Activated CD4-positive, alpha-beta memory T cell treated with anti-CD3 and anti-CD28 coated beads for 36 hours (primary cell): ENCODE measurements around the gene ANAPC2. TPM values are rescaled to one million over a fixed set of nuclear protein-coding genes. Genes with fewer than 3 reads are reported as not detected.

Source experiments
- CTCF ChIA-PET: fragments of 350-600 bp; sonication (Branson Sonifier 250); formaldehyde crosslinking; loops from one replicate; lab custom pipeline; 2021; ENCODE audit warnings: antibody characterized with exemption, inconsistent platforms; lab: Charles Lee
- POLR2A ChIA-PET: fragments of 350-600 bp; sonication (Branson Sonifier 250); formaldehyde crosslinking; loops from one replicate; lab custom pipeline; 2021; ENCODE audit warnings: antibody characterized with exemption; lab: Charles Lee
- DNase-seq: peaks from one replicate; pipeline ENCODE4 v3.0.0-alpha.2; 2020
- H3K27ac Mint-ChIP-seq: one replicate; pipeline ENCODE4 v1.8.0; 2021; ENCODE audit warnings: mixed read lengths
- H3K27me3 Mint-ChIP-seq: one replicate; pipeline ENCODE4 v1.8.0; 2021; ENCODE audit warnings: mixed read lengths
- H3K36me3 Mint-ChIP-seq: one replicate; pipeline ENCODE4 v1.8.0; 2021; ENCODE audit warnings: mixed read lengths
- H3K4me1 Mint-ChIP-seq: one replicate; pipeline ENCODE4 v1.8.0; 2021; ENCODE audit warnings: low read depth, mixed read lengths
- H3K4me3 Mint-ChIP-seq: one replicate; pipeline ENCODE4 v1.8.0; 2021; ENCODE audit warnings: mild to moderate bottlenecking, mixed read lengths
- H3K9me3 Mint-ChIP-seq: one replicate; pipeline ENCODE4 v1.8.0; 2021; ENCODE audit warnings: mixed read lengths
- intact Hi-C: fragments of 100-400 bp; cut with micrococcal nuclease; formaldehyde crosslinking; loops from one replicate; pipeline ENCODE4 v1.15.1; 2023
- total RNA-seq, 2 experiments: library from RNA; stranded (reverse); gene quantifications; one replicate each; pipeline ENCODE4 v1.2.3, GENCODE V29; 2021

ANAPC2 gene
- total RNA-seq, 2 experiments from 2014 or later, result 36.3 to 36.9 TPM

- peaks cover 20% of the 10 kb centered on the region for H3K36me3 Mint-ChIP-seq
- CTCF ChIA-PET, result interaction anchor here (0.7 to 3.4 kb wide), 5 partner anchors 13 to 53 kb away, joined by 3 to 14 read pairs (median 12); partner anchors contain the start of genes NDOR1, RNF208, TMEM203 and TPRN
- H3K4me1 Mint-ChIP-seq, result peaks cover 40% of the 10 kb centered on the region
Observed at GRCh38 chr9:137187386-137187785, 974 bp downstream of the ANAPC2 start.

DNA sequence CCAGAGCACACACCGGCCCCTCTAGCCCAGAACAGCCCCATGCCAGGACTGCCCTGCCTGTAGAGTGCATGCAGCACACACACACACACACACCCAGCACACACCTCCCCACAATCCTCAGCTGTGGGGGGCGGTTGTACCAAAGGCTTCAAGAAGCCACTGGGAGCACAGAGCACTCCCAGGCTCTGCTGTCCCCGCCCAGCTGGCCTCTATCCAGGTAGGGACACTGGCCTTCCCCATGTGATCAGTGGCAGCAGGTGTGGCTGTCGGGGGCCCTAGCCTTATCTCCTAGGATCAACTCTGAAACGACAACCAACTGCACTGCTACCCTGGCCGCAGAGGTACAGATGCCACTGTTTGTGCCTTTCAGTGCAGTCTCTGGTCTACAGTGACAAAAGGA lies 2.0 kb downstream of the ANAPC2 start:
- Mint-ChIP-seq H3K4me3 (peak overlapping the region; percentile 95), H3K27me3 (no peaks in the 10 kb centered on the region), H3K9me3 (no peaks in the 10 kb centered on the region), H3K36me3 (peaks cover 23% of the 10 kb centered on the region), H3K27ac (no peak overlapping the region), H3K4me1 (peaks cover 40% of the 10 kb centered on the region)
- ChIA-PET CTCF (interaction anchor here (1.1 kb wide), 1 partner anchor 50 kb away, joined by 3 read pairs; no protein-coding TSS in a partner anchor), POLR2A (no interaction called here)
- DNase-seq, result no peak
- intact Hi-C loops, result no loop called here

More at GRCh38 chr9:137187386-137187785, 974 bp downstream of the ANAPC2 start:
- Mint-ChIP-seq H3K27ac (peak overlapping the region; percentile 81), H3K4me3 (peak overlapping the region; percentile 95), H3K27me3 (no peaks in the 10 kb centered on the region), H3K9me3 (no peaks in the 10 kb centered on the region)
- intact Hi-C loops, result no loop called here
- no peak for DNase-seq
- POLR2A ChIA-PET, result interaction anchor here (0.8 to 2.9 kb wide), 5 partner anchors 18 to 60 kb away, joined by 3 to 13 read pairs (median 4); partner anchors contain the start of genes CYSRT1, NDOR1 and TMEM203

DNA sequence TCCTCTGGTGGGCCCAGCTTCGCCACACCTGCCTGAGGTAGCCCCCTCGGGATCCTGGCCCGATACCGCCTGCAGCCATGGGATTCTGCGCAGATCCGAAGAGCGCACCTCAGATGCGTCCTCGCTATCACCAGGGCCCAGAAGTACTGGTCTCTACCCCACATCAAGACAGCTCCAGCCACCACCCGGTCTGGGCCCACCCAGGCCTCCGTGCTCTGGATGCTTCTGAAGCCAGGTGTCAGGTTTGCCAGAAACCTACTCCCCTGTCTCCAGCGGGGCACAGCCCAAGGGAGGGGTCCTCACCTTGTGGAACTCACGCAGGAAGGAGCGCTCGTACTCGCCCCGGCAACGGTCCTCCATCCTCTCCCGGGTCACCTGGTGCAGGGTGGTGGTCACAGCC lies 2.4 kb downstream of the ANAPC2 start:
- intact Hi-C loops, result no loop called here
- DNase-seq, result no peak
- Mint-ChIP-seq H3K9me3 (no peaks in the 10 kb centered on the region), H3K4me1 (peaks cover 38% of the 10 kb centered on the region), H3K27me3 (no peaks in the 10 kb centered on the region), H3K4me3 (no peak overlapping the region), H3K36me3 (peaks cover 22% of the 10 kb centered on the region), H3K27ac (no peak overlapping the region)
- CTCF ChIA-PET, result interaction anchor here (1.1 kb wide), 1 partner anchor 51 kb away, joined by 3 read pairs; no protein-coding TSS in a partner anchor
- POLR2A ChIA-PET, result no interaction called here

DNA sequence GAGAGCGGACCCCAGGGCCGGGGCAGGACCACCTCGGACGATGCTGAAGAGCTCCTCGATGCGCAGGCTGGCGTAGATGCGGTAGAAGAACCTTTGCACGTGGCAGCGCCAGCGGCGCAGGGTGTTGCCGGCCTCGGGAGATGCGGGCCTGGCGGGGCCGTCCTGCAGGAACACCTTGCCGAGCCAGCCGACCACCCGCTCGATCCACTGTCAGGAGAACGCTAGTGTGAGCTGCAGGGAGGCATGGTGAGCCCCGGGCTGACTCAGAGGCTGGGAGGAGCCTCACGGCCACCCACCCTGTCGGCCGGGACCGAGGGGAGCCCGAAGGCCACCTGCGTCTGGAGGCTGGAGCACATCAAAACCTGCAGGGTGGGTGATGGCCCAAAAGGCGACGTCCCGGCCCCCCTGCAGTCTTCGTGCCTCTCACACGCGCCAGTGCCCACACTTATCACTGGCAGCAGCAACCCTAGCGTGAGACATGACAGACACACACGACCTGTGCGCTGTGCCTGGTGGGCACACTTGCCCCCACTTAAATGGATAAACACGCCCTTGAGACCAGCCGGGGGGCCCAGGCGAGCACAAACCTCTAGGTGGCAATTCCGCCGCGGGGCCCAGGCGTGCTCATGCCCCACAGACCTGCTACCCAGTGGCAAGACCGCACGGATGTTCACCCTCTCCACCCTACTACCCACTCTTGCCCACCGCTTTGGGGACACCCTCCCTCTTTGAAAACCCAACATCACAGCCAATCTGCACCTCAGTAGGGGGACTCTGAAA lies 3.3 kb downstream of the ANAPC2 start:
- Mint-ChIP-seq H3K27me3 (no peaks in the 10 kb centered on the region), H3K4me3 (no peak overlapping the region), H3K4me1 (peaks cover 32% of the 10 kb centered on the region), H3K36me3 (peaks cover 17% of the 10 kb centered on the region), H3K9me3 (no peaks in the 10 kb centered on the region), H3K27ac (no peak overlapping the region)
- POLR2A ChIA-PET, result no interaction called here
- intact Hi-C loops, result no loop called here
- no peak for DNase-seq
- CTCF ChIA-PET, result no interaction called here

DNA sequence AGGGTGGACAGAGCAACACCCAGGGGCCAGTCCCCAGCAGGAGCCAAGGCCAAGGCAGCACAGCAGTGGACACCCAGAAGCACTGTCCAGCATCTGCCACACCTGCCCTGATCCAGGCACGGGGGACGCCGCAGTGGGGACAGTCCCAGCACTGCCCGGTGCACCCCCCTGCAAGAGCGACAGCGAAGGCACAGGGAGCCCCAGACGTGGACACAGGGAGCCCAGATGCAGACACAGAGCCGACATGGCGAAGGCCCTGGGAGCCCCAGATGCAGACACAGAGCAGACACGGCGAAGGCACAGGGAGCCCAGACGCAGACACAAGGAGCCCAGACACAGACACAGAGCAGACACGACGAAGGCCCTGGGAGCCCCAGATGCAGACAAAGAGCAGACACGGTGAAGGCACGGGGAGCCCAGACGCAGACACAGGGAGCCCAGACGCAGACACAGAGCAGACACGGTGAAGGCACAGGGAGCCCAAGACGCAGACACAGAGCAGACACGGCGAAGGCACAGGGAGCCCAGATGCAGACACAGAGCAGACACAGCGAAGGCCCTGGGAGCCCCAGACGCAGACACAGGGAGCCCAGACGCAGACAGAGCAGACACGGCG lies 4.3 kb downstream of the ANAPC2 start:
- intact Hi-C loops, result no loop called here
- H3K27me3 Mint-ChIP-seq, result no peaks in the 10 kb centered on the region
- H3K27ac Mint-ChIP-seq, result no peak overlapping the region
- POLR2A ChIA-PET, result no interaction called here
- CTCF ChIA-PET, result no interaction called here
- no peak for DNase-seq
- H3K9me3 Mint-ChIP-seq, result no peaks in the 10 kb centered on the region
- peaks cover 16% of the 10 kb centered on the region for H3K36me3 Mint-ChIP-seq
- H3K4me3 Mint-ChIP-seq, result no peak overlapping the region
- peaks cover 24% of the 10 kb centered on the region for H3K4me1 Mint-ChIP-seq

DNA sequence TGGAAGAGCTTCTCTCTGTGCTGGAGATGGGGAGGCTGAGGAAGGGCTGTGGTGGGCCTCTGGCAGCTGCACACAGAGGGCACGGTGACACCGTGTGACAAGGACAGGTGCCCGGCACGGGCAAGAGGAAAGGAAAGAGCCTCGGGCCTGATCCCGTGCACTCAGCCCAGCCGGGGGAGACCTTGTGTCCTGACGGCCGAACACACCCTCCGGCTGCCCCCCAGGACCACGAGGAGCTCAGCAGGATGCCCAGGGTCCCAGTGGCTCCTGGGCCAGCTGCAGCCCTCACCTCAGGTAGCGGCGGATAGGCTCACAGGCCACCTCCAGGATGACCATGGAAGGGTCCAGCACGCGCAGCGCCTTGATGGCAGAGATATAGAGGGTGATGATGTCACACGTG lies 5.5 kb downstream of the ANAPC2 start:
- no peaks in the 10 kb centered on the region for H3K27me3 Mint-ChIP-seq
- no peak for DNase-seq
- peaks cover 22% of the 10 kb centered on the region for H3K4me1 Mint-ChIP-seq
- H3K27ac Mint-ChIP-seq, result no peak overlapping the region
- CTCF ChIA-PET, result no interaction called here
- H3K9me3 Mint-ChIP-seq, result no peaks in the 10 kb centered on the region
- POLR2A ChIA-PET, result no interaction called here
- H3K4me3 Mint-ChIP-seq, result no peak overlapping the region
- intact Hi-C loops, result no loop called here
- peaks cover 12% of the 10 kb centered on the region for H3K36me3 Mint-ChIP-seq

- ChIA-PET POLR2A (interaction anchor here (1.5 kb wide), 1 partner anchor 90 kb away, joined by 3 read pairs; no protein-coding TSS in a partner anchor), CTCF (interaction anchor here (1.0 kb wide), 1 partner anchor 46 kb away, joined by 4 read pairs; the partner anchor contains the start of gene RNF224)
Observed at GRCh38 chr9:137181680-137182079, 6.7 kb downstream of the ANAPC2 start.

DNA sequence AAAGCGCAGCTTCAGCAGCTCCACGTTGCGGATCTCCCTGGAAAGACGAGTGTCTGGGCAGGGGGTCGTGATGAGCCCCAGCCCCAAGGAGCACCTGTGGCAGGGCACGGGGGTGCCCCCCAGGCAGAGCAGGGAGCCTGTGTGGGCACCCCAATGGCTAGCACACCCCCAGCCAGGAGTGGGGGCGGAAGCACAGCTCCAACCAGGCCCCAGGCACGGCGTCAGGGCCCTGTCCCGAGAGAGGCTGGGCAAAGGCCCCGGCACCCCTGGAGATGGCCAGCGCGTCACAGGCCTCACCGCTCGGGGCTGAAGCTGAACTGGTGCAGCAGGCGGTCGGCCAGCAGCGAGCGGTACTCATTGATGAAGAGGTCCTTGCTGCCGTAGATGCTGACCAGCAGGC lies 7.9 kb downstream of the ANAPC2 start:
- no peaks in the 10 kb centered on the region for H3K27me3 Mint-ChIP-seq
- H3K9me3 Mint-ChIP-seq, result no peaks in the 10 kb centered on the region
- POLR2A ChIA-PET, result interaction anchor here (0.7 to 1.5 kb wide), 2 partner anchors 60 to 91 kb away, joined by 3 read pairs; partner anchors contain the start of gene TUBB4B
- H3K36me3 Mint-ChIP-seq, result peaks cover 12% of the 10 kb centered on the region
- H3K27ac Mint-ChIP-seq, result no peak overlapping the region
- intact Hi-C loops, result no loop called here
- CTCF ChIA-PET, result interaction anchor here (1.0 kb wide), 1 partner anchor 47 kb away, joined by 4 read pairs; the partner anchor contains the start of gene RNF224
- no peak for DNase-seq
- peaks cover 2% of the 10 kb centered on the region for H3K4me1 Mint-ChIP-seq
- no peak overlapping the region for H3K4me3 Mint-ChIP-seq

More at GRCh38 chr9:137181680-137182079, 6.7 kb downstream of the ANAPC2 start:
- Mint-ChIP-seq H3K4me1 (peaks cover 11% of the 10 kb centered on the region), H3K27ac (no peak overlapping the region), H3K9me3 (no peaks in the 10 kb centered on the region), H3K36me3 (peaks cover 12% of the 10 kb centered on the region), H3K27me3 (no peaks in the 10 kb centered on the region), H3K4me3 (no peak overlapping the region)
- DNase-seq, result no peak
- intact Hi-C loops, result no loop called here

DNA sequence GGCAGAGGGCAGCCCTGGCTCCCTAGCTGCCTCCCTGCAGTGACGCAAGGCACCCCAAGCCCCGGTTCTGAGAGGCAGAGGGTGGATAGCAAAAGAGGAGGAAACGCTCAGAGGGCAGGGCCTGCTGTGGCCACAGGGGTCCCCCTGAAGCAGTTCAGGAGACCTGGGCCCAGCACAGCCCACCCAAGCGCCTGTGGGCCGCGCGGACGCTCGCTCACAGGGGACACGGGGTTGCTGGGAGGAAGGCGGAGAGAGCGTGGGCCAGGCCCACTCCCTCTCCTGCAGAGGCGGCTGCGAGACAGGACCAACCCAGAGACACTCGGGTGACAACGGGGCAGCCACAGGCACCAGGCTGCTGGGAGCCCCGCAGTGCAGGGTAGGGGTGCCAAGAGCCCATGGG lies 8.6 kb downstream of the ANAPC2 start:
- no peaks in the 10 kb centered on the region for H3K9me3 Mint-ChIP-seq
- ChIA-PET CTCF (no interaction called here), POLR2A (no interaction called here)
- no peak for DNase-seq
- peaks cover 2% of the 10 kb centered on the region for H3K4me1 Mint-ChIP-seq
- intact Hi-C loops, result no loop called here
- H3K27ac Mint-ChIP-seq, result no peak overlapping the region
- H3K4me3 Mint-ChIP-seq, result no peak overlapping the region
- H3K27me3 Mint-ChIP-seq, result no peaks in the 10 kb centered on the region
- H3K36me3 Mint-ChIP-seq, result peaks cover 12% of the 10 kb centered on the region

DNA sequence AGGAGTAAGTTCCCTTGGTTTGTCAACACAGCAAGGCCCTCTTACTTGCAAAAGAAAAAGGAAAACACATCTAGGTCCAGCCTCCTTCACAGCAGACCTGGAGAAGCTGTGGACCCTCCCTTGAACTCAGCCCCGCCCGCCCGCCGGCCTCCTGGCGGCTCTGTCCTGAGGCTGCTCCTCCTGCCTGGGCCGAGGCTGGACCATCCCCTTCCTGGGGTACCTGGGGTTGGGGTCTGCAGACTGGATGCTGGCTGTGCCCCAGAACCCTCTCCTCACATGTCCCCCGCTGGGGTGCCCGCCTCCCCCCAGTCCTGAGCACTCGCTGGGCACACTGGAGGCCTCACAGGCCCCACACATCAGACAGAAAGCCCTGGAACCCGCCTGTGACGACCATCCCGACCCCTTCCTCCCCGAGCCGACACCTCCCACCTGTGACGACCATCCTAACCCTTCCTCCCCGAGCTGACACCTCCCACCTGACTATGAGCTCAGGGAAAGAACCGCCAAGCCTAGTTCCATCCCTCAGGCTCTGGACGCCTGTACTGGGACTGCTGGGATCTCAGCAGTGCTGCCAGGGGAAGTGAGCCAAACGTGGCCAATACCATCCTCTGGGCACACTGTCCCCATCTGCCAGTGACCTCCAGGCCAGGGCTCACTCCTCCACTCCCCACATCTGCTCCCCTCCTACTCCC lies 9.3 kb downstream of the ANAPC2 start:
- Mint-ChIP-seq H3K9me3 (no peaks in the 10 kb centered on the region), H3K4me3 (no peak overlapping the region), H3K4me1 (peaks cover under 1% of the 10 kb centered on the region), H3K27ac (no peak overlapping the region), H3K36me3 (peaks cover 7% of the 10 kb centered on the region), H3K27me3 (no peaks in the 10 kb centered on the region)
- DNase-seq, result no peak
- ChIA-PET POLR2A (no interaction called here), CTCF (no interaction called here)
- intact Hi-C loops, result no loop called here

DNA sequence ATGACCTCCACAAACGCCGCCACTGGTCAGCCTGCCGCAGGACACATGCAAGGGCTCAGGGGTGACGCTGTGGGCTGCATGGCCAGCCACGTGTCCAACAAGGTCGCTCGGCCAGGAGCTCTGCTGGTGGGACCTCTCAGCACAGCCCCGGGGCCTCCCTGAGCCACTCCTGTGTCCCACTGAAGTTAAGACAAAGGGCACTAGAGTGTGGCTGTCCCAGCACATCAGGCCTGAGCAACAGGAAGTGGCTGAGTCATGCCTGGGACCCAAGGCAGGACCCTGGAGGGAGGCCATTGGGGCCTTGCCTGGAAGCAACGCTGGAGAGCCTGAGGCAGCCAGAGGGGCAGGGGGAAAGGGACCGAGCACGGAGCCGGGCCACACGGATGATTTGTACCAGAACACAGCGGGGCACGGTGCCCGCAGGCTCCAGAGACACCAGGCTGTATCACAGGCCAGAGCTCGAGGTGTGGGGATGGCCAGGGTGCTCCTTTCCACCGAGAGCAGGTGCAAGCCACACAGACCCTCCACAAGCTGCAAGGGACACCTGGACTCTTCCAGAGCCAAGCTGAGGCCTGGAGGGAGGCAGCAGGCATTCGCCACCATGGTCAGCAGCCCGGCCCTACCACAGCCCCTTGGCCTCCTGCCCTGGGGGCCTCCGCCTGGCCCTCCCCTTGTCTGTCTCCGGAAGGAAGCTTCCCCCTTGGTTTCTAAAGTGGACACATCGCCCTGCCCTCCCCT lies 10.0 kb downstream of the ANAPC2 start:
- no peak overlapping the region for H3K27ac Mint-ChIP-seq
- no peak for DNase-seq
- ChIA-PET POLR2A (no interaction called here), CTCF (interaction anchor here (0.6 kb wide), 1 partner anchor 58 kb away, joined by 4 read pairs; no protein-coding TSS in a partner anchor)
- H3K27me3 Mint-ChIP-seq, result peaks cover 3% of the 10 kb centered on the region
- intact Hi-C loops, result no loop called here
- H3K4me3 Mint-ChIP-seq, result no peak overlapping the region
- no peaks in the 10 kb centered on the region for H3K4me1 Mint-ChIP-seq
- H3K9me3 Mint-ChIP-seq, result no peaks in the 10 kb centered on the region
- peaks cover 5% of the 10 kb centered on the region for H3K36me3 Mint-ChIP-seq
